Left lung (tissue), 10 donors: ENCODE results near the gene TSPAN14. TPM values are rescaled to one million over a fixed set of nuclear protein-coding genes. Genes with fewer than 3 reads are reported as not detected.
"Not testable (repeated sequence)": the region's sequence is repeated elsewhere in the genome, so short reads cannot be mapped to it uniquely, and the experiment has no call there.

ENCODE experiments used
- ATAC-seq: fragments of 200-7000 bp; cut with Tn5 transposase; one replicate; pipeline ENCODE4 v1.9.1; 2020; ENCODE audit warnings: moderate library complexity
- DNase-seq, 4 donors: peaks; one replicate each; pipeline ENCODE4 v3.0.0-alpha.2; 2013 to 2020
- H3K27ac ChIP-seq, 2 donors: fragments of 200-600 bp; sonication (generic) in 1 of 2; one replicate each; pipeline versions ENCODE4 v1.5.0 to v1.8.0; 2020 to 2021
- H3K27me3 ChIP-seq, 2 donors: fragments of 200-600 bp; sonication (generic) in 1 of 2; one replicate each; pipeline versions ENCODE4 v1.5.0 to v1.8.0; 2020 to 2021
- H3K36me3 ChIP-seq, 2 donors: fragments of 200-600 bp; sonication (generic) in 1 of 2; one replicate each; pipeline versions ENCODE4 v1.5.0 to v1.8.0; 2020 to 2021
- H3K4me1 ChIP-seq, 2 donors: fragments of 200-600 bp; one replicate each; pipeline ENCODE4 v1.8.0; 2021
- H3K4me3 ChIP-seq, 2 donors: fragments of 200-600 bp; sonication (generic) in 1 of 2; one replicate each; pipeline versions ENCODE4 v1.5.0 to v1.8.0; 2020 to 2021; ENCODE audit warnings: mild to moderate bottlenecking in 1 of 2
- H3K9me3 ChIP-seq, 2 donors: fragments of 200-600 bp; sonication (generic) in 1 of 2; one replicate each; pipeline versions ENCODE4 v1.5.0 to v1.8.0; 2020 to 2021
- intact Hi-C, 2 donors: fragments of 100-400 bp; cut with DNase I; formaldehyde crosslinking; loops; one replicate each; pipeline versions ENCODE4 v1.11.2 to v1.14.2; 2022
- polyA plus RNA-seq, 6 donors: library from polyadenylated mRNA; unstranded; fragments of 120-200 nt; gene quantifications; one replicate each; pipeline ENCODE4 v1.2.1, GENCODE V29; 2013; ENCODE audit not compliant: insufficient read length in 6 of 6
- total RNA-seq, 2 donors: library from RNA; stranded (reverse); fragmentation: NEBNext Ultra II Directional; extraction: Animal tissue kit (Norgen Biotek cat#: 25700); gene quantifications; one replicate each; pipeline ENCODE4 v1.2.1, GENCODE V29; 2021
- TF ChIP-seq, protein P1 (sequence below), 2 donors: fragments of 200-600 bp; sonication (generic) in 1 of 2; IDR thresholded peaks; one replicate each; pipeline versions ENCODE4 v1.5.0 to v1.8.0; 2021; ENCODE audit warnings: antibody characterized with exemption in 2 of 2
- donor health status: DM: no; HTN: yes; CAD: no.
- donor health status: DM: no; HTN: no; CAD: no.

The TSPAN14 gene
- total and polyA plus RNA-seq, 8 donors, result 76.4 to 158 (median 85.9) TPM

GRCh38 chr10:80415734-80416478 lies 38.2 kb upstream of the TSPAN14 start:
- intact Hi-C loops, result no loop called here
- H3K4me3 ChIP-seq, result no peak overlapping the region
- peaks cover 8 to 24% of the 10 kb centered on the region in 2 donors for H3K4me1 ChIP-seq
- ATAC-seq (no peak), DNase-seq (no peak)
- H3K36me3 ChIP-seq, result no peaks in the 10 kb centered on the region
- H3K9me3 ChIP-seq, result no peaks in the 10 kb centered on the region
- H3K27me3 ChIP-seq, result no peaks in the 10 kb centered on the region
- H3K27ac ChIP-seq, result no peak overlapping the region
- TF ChIP-seq, protein P1, sequence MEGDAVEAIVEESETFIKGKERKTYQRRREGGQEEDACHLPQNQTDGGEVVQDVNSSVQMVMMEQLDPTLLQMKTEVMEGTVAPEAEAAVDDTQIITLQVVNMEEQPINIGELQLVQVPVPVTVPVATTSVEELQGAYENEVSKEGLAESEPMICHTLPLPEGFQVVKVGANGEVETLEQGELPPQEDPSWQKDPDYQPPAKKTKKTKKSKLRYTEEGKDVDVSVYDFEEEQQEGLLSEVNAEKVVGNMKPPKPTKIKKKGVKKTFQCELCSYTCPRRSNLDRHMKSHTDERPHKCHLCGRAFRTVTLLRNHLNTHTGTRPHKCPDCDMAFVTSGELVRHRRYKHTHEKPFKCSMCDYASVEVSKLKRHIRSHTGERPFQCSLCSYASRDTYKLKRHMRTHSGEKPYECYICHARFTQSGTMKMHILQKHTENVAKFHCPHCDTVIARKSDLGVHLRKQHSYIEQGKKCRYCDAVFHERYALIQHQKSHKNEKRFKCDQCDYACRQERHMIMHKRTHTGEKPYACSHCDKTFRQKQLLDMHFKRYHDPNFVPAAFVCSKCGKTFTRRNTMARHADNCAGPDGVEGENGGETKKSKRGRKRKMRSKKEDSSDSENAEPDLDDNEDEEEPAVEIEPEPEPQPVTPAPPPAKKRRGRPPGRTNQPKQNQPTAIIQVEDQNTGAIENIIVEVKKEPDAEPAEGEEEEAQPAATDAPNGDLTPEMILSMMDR (IDR thresholded peaks at IDR 0.05), result no peak

DNA sequence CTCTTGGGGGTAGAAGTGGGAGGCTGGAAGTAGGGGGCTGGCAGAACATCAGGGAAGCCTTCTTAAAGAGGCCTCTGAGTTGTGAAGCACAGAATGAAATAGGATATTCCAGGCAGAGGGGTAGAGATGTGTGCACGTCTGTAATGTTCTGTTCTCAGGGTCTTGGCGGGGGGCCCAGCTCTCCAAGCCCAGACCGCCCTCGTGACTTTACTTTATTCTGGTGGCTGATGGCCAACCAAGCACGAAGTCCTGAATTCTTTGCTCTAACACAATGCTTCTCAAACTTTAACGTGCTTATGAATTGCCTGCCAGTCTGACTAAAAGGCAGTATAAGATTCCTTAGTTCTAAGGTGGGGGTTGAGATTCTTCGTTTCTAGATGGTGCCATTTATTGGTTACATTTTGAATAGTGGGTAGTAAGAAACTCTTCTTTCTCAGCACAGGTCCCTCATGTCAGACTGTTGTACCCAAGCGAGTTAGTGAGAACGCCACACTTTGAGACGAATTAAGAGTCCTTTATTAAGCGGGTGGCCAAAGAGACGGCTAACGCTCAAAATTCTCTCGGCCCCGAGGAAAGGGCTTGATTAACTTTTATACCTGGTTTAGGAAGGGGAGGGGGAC lies 37.5 kb upstream of the TSPAN14 start:
- Histone ChIP-seq H3K36me3 (no peaks in the 10 kb centered on the region), H3K27me3 (no peaks in the 10 kb centered on the region), H3K4me3 (no peak overlapping the region), H3K9me3 (no peaks in the 10 kb centered on the region), H3K4me1 (peaks cover 8 to 24% of the 10 kb centered on the region in 2 donors), H3K27ac (no peak overlapping the region)
- ATAC-seq, result peak; percentile 16
- TF ChIP-seq, protein P1 (IDR thresholded peaks at IDR 0.05), result no peak
- DNase-seq, result peak in 2 of 4 donors; percentile 77 to 91
- intact Hi-C loops, result no loop called here

DNA sequence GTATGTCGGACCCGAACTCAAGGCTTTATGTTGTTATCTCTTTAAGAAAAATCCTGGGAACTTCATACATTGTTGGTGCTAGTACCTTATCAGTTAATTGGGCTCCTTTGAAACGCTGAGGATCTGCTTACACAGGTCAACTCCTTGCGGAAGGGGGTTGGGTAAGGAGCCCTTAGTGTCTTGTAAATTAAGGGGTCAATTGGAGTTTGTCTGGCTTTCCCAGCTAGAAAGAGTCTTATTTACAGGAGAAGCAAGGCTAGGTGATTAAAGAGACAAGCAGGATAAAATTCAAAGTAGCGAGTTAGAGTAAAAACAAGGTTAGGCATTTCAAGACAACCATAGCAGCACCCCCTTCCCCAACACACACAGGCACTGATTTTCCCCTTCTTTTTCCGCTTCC lies 36.9 kb upstream of the TSPAN14 start:
- peaks cover 8 to 24% of the 10 kb centered on the region in 2 donors for H3K4me1 ChIP-seq
- H3K4me3 ChIP-seq, H3K36me3 ChIP-seq, H3K9me3 ChIP-seq, H3K27ac ChIP-seq, DNase-seq, H3K27me3 ChIP-seq, intact Hi-C loops, ATAC-seq: not testable (repeated sequence)

DNA sequence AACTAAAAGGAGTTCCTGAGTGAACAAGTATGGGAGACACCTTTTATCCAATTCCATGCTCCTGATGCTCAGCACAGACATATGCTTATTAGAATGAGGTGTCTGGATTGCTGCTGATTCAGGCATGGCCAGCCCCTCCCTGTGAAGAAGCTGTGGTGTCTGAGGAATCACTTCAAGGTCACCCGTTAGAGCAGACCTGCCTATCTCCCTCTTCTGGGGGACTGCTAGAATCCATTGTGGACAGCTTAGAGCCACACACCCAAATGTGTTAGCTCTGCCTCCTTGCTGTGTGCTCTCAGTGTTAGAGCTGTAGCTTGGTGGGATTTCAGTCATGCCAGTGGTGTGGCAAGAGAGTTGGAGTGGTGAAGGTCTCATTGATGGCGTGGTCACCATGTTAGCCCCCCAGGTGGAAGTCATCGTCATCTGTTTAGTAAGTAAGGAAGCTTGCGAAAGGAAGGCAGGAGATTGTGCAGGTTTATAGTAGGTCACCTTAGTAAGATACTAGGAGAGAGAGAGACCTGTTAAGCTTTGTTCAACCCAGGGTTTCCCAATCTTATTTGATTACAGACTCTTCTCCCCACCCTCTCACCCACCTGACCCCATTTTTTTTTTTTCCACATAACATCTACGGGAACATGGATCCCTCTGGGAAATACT lies 32.9 kb upstream of the TSPAN14 start:
- Histone ChIP-seq H3K27ac (no peak overlapping the region), H3K27me3 (no peaks in the 10 kb centered on the region), H3K9me3 (no peaks in the 10 kb centered on the region), H3K4me1 (peaks cover 0 to 3% of the 10 kb centered on the region in 2 donors), H3K36me3 (peaks cover 0 to 11% of the 10 kb centered on the region in 2 donors), H3K4me3 (no peak overlapping the region)
- ATAC-seq, result no peak
- TF ChIP-seq, protein P1 (IDR thresholded peaks at IDR 0.05), result no peak
- intact Hi-C loops, result no loop called here
- no peak for DNase-seq

- H3K9me3 ChIP-seq, result no peaks in the 10 kb centered on the region
- H3K4me1 ChIP-seq, result no peaks in the 10 kb centered on the region
- intact Hi-C loops, result no loop called here
- ATAC-seq, result no peak
- DNase-seq, result no peak
- H3K4me3 ChIP-seq, result no peak overlapping the region
- no peaks in the 10 kb centered on the region for H3K27me3 ChIP-seq
- no peak overlapping the region for H3K27ac ChIP-seq
- TF ChIP-seq, protein P1 (IDR thresholded peaks at IDR 0.05), result no peak
- H3K36me3 ChIP-seq, result peaks cover 0 to 15% of the 10 kb centered on the region in 2 donors
Measured at GRCh38 chr10:80421707-80422536, 32.2 kb upstream of the TSPAN14 start.
